ENCODE data around the gene TNIP1. TPM values are rescaled to one million over a fixed set of nuclear protein-coding genes. Genes with fewer than 3 reads are reported as not detected.

TNIP1 gene
- polyA plus RNA-seq, 5 donors = 53.9 to 84.8 (median 79.3) TPM

DNA sequence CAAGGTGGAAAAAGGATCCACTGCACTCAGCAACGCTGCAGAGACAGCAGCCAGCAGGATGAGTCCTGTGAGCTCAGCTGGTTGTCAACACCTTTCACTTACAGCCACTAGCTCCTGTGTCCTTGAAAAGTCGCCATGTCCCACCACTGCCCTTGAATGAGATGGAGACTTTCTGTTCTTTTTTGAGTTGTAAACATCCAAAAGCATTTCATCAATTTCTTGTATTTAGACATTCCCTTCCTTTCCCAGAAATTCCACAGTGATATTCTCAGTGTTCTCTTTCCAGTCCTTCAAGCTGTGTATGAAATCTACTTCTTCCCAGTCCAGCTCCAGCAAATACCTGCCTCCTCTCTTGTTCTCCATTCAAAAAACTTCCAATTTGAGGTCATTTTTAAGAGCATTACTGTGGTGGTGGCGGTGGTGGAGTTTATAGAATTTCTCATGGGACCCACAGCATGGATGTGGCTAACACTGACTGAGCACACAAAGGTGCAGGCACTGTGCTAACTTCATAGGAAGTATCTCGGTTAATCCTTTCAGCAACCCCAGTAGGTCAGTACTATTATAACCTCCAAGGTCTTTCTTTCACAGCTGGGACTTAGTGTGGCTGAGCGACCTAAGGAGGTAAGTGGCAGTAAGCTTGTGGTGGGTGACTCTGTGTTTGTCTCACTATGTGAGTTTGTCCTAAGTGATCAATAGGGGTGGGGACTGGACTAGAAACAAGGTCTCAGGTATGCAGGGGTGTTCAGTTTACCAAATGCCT, 75.5 kb downstream of the TNIP1 start:
- peak; percentile 33 to 39 for DNase-seq

DNA sequence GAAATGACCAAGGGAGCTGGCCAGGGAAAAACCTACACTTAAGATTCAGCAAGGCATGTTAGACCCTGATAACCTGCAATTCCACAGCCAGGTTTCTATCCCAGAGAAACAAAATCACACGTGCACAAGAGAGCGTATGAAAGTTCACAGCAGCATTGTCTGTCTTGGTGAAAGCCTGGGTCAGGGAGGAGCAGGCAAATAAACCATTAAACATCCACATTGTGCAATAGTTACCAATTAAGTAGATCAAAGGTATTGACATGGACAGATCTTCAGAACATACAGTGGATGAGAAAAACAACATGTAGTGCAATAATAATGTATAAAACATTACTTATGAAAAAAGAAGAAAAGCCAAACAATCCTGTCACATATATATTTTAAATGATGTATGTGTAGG, 76.3 kb downstream of the TNIP1 start:
- DNase-seq = no peak

DNA sequence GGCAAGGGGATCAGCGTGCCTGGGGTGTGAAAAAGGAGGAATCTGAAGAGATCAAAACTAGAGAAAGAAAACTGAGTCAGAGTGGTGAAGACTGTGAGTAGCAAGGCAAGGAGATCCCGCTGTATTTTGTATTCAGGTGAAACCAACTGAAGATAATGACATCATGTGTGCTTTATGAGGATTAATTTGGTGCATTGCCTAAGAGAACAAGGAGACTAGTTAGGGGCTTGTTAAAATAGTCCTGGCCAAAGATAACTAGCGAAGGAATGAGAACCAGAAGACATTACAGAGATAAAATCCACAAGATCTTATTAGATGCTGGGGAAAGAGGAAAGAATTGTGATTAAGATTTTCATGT, 77.4 kb downstream of the TNIP1 start:
- DNase-seq = no peak

DNA sequence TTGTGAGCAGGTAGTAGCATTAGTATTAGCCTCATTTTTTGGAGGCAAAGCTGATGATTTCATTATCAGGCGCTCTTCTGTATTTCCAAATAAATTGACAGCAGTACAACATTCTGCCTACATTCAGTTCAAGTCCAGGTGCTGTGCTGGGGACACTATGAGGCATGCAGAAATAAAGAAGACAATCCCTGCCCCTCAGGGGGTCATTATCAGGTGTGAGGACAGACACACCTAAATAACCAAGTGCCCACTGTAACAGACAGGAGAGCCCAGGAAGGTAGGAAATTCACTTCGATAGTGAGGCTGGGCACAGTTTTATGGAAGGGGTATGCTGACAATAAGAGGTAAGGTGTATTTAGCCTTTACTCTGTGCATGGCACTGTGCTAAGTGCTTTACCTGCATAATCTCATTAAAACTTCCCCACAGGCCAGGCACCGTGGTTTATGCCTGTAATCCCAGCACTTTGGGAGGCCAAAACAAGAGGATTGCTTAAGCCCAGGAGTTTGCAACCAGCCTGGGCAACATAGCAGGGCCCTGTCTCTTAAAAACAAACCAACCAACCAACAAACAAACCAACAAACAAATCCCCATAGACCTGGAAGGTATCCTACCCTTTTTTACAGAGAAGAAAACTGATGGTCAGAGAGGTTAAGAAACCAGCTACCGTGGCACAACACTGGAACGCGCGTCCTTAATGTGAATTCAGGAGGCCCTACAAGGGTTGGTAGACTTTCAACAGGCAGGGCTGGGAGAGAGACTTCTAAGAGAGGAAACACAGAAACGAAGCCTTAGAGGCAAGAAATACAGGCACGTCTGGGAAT, 77.9 kb downstream of the TNIP1 start:
- DNase-seq = no peak

DNA sequence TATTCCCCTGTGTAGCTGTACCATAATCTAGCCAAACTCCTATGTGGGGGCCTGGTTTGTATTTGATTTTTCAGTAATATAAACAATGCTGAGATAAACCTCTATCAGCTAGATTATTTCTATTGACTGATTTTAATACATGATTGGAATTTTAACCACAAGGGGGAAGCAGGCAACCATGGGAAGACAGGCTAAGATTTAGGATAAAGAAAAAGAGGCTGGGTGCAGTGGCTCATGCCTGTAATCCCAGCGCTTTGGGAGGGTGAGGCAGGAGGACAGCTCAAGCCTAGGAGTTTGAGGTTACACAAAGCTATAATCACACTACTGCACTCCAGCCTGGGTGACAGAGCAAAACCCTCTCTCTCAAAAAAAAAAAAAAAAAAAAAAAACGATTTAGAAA, 78.6 kb downstream of the TNIP1 start:
- DNase-seq = peak in 1 of 2 donors; percentile 51

DNA sequence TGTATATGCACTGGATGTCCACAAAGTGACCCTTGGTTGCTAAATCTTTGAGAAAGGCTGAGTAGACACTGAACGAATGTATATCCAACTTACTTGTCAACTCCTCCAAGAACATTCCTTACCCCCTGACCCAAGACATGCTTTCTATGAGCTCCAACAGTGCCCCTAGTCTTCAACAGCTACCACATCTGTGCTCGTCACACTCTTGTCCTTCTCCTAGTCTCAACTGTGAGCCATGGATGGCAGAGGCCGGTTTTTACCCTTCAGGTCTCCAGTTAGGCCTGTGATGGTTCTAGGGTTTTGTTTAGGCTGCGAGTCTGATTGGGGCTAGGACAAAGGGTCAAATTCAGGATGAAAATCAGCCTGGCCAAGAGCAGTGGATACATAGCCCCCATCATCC, 79.4 kb downstream of the TNIP1 start:
- DNase-seq = no peak

DNA sequence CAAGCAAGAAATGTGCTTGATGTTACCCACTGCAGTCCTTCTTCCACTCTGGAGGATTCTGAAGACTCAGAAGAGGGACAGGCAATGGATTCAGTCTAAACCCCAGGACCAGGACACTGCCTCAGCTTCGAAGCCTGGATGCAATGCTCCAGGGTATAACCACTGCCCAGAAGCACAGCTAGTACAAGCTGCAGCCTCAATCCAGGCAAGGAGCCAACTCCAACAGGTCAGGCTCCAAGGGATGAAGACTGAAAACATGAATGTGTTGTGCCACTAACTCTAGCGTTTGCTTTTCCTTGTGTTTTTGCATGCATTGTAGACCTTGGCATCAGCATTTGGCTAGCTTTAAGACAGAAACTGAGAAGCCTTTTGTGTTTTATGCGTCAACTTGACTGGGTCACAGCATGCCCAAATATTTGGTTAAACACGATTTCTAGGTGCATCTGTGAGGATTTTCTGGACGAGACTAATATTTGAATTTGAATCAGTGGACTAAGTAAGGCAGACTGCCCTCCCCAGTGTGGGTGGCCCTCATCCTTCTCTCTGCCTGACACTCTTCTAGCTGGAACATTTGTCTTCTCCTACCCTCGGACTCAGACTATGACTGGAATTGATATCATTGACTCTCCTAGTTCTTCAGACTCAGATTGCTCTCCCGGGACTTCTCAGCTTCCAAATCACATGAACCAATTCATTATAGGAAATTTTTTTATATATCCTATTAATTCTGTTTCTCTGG, 81.0 kb downstream of the TNIP1 start:
- no peak for DNase-seq

DNA sequence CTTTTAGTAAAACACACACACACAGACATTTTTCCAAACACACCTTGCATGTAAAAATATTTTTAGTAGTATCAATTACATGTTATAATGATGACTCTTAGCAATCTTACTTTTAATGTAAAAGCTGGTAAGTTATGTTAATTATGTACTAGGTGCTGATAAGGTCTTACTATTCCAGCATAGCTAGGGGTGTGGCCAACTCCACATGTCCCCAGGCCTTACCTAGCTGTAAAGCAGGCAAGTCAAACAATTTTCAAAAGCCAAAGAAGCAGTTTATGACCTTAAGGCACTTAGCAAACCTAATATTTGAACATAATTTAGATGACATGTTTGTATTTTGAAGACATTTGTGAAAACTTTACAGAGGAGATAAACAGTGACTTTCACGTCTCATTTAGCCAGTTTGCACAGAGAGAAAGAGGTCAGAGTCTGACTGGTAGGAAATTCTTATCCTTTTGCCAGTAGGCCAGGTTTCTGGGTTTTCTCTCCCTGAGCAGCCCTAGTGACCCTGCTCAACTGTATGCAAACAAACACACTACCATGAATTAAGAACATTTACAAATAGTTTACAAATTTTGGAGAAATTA, 86.9 kb downstream of the TNIP1 start:
- no peak for DNase-seq

DNA sequence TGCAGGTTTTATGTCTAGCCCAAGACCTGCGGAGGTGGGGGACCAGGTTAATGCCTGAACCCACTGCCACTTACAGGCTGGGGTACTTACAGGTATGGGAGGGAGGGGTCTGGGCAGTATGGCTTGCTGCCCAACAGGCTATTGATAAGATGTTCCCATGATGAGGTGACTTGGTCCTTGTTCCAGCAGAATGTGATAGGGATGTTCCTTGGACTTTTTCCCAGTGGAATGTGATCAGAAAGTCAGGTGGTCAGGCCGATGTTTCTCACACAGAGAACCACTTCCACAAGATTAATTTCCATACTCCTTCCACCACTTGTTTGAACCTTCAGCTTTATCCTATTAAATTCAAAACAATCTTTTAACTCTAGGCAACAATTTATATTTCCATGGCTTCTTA, 87.4 kb downstream of the TNIP1 start:
- DNase-seq = no peak

DNA sequence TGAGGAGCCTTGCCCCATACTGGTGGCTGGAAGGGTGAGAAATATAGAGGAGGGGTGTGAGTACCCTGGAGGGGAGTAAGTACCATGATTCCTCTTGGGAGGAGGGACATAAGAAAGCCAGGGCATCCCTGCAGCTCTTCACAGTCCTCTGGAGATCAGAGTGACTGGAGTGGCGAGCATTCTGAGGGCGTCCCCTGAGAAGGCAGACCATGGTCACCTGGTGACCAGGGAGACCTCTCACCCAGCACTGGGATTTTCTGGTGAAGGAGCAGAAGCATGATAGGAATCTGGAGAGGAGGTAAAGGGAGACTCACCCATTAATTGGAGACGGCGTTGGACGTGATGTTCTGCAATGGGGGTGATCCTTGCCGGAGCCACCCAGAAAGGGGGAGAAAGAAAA, 88.1 kb downstream of the TNIP1 start:
- no peak for DNase-seq

DNA sequence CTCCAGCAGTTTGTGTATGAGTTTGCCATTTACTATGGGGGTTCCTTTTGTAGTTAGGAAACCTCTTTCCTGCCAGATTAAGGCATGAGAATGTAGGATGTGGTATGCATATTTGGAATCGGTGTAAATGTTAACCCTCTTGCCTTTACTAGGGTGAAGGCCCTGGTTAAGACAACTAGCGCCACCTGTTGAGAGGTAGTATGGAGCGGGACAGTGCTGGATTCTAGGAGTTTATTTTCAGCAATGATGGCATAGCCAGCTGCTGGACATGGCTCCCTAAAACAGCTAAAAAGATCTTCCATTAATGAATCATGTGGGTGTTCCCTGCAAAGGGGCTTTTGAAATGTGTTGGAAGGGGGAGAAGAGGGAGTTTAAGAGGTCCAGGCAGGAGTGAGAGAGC, 91.1 kb downstream of the TNIP1 start:
- no peak for DNase-seq

DNA sequence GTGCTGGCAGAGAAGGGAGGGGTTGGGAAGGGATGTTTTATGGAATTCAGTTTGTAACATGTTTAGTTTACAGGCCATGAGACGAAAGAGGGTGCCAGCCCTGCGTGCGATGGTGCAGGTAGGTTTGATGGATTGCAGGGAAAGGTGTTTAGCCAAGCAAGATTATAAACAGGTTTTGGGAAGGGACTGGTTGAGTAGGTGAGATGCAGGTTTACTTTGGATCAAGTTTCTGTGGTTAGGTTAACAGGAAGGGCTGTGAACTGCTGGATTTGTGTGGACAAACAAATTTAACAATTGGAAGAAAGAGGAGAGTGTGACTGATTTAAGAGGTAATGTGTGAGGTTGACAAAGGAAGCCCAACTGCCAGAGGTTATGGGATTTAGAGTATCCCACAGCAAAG, 93.1 kb downstream of the TNIP1 start:
- no peak for DNase-seq

Other genes starting within 250 kb of the TNIP1 start
- 1 to 10 TPM in 3 of 5 donors, under 1 TPM in 2; 0.33 to 1.2 (median 1.0) TPM for gene IRGM, start 234.5 kb downstream of the TNIP1 start, polyA plus RNA-seq (ENCODE audit: insufficient read depth in 1 of 5, insufficient read length in 5 of 5, low replicate concordance in 1 of 5)
- 10 to 100 TPM; 21.0 to 47.3 (median 33.3) TPM for gene ZNF300, start 176.1 kb downstream of the TNIP1 start, polyA plus RNA-seq (ENCODE audit: insufficient read depth in 1 of 5, insufficient read length in 5 of 5, low replicate concordance in 1 of 5)
- 100 to 1,000 TPM in 1 of 5 donors, 10 to 100 TPM in 4; 33.8 to 140 (median 60.3) TPM for gene GPX3, start 60.4 kb downstream of the TNIP1 start, polyA plus RNA-seq (ENCODE audit: insufficient read depth in 1 of 5, insufficient read length in 5 of 5, low replicate concordance in 1 of 5)
- gene ANXA6, start 76.7 kb upstream of the TNIP1 start, polyA plus RNA-seq (ENCODE audit: insufficient read depth in 1 of 5, insufficient read length in 5 of 5, low replicate concordance in 1 of 5) = 100 to 1,000 TPM; 258 to 308 (median 290) TPM
- gene CCDC69, start 143.1 kb upstream of the TNIP1 start, polyA plus RNA-seq (ENCODE audit: insufficient read depth in 1 of 5, insufficient read length in 5 of 5, low replicate concordance in 1 of 5) = 10 to 100 TPM in 1 of 5 donors, 1 to 10 TPM in 4; 8.5 to 15.1 (median 9.2) TPM
- 10 to 100 TPM; 29.6 to 39.3 (median 33.3) TPM for gene GM2A, start 172.2 kb upstream of the TNIP1 start, polyA plus RNA-seq (ENCODE audit: insufficient read depth in 1 of 5, insufficient read length in 5 of 5, low replicate concordance in 1 of 5)
- under 1 TPM in 1 of 5 donors, not detected in 4; 0.10 TPM for gene SLC36A3, start 222.7 kb upstream of the TNIP1 start, polyA plus RNA-seq (ENCODE audit: insufficient read depth in 1 of 5, insufficient read length in 5 of 5, low replicate concordance in 1 of 5)